ENCODE measurements around the gene IGDCC3. TPM values are rescaled to one million over a fixed set of nuclear protein-coding genes. Genes with fewer than 3 reads are reported as not detected.

The IGDCC3 gene
- total RNA-seq, 1 experiment from 2014 or later, result not detected

DNA sequence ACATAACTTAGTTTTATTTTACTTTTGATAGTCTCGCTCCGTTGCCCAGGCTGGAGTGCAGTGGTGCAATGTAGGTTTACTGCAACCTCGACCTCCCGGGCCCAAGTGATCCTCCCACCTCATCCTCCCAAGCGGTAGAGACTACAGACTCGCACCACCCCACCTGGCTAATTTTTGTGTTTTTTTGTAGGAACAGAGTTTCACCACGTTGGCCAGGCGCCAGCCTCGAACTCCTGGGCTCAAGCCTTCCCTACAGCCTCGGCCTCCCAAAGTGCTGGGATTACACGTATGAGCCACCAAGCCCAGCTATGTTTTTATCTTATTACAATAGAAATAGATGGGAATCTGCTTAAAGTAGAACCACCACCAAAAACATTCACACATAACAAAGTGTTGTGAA is 79.1 kb downstream of the IGDCC3 start:
- no peaks in the 10 kb centered on the region for H3K27me3 ChIP-seq (replicated peaks)
- no peak for DNase-seq (ENCODE audit: low read depth in 1 of 2, low spot score in 2 of 2)
- peaks cover 19% of the 10 kb centered on the region for H3K4me1 ChIP-seq (replicated peaks)
- no peak overlapping the region for H3K4me3 ChIP-seq
- no peaks in the 10 kb centered on the region for H3K9me3 ChIP-seq (replicated peaks)
- H3K27ac ChIP-seq, result no peak overlapping the region
- H3K36me3 ChIP-seq, result no peaks in the 10 kb centered on the region

DNA sequence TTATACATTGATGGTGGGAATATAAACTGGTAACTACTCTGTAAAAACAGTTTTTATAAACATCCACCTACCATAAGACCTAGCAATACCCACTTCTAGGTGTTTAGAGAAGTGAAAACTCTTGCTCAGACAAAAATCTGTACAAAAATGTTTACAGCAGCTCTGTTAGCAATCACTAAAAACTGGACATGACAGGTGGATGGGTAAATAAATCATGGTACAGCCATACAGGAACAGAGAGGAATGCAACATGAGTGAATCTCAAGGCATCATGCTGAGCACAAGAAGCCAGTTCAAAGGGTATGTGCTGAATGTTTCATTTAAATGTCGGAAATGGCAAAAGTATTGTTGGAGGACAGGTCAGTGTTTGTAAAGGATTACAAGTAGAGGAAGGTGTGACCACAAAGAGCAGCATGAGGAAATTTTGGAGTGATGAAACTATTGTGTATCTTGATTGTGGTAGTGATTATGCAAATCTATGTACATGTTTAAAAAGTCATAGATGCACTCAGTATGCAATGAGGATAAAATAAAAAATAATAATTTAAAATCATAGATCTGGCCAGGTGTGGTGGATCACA is 84.8 kb downstream of the IGDCC3 start:
- H3K4me3 ChIP-seq, result no peak overlapping the region
- no peaks in the 10 kb centered on the region for H3K27me3 ChIP-seq (replicated peaks)
- no peaks in the 10 kb centered on the region for H3K36me3 ChIP-seq
- H3K4me1 ChIP-seq (replicated peaks), result peaks cover 12% of the 10 kb centered on the region
- H3K27ac ChIP-seq, result no peak overlapping the region
- DNase-seq (ENCODE audit: low read depth in 1 of 2, low spot score in 2 of 2), result no peak
- no peaks in the 10 kb centered on the region for H3K9me3 ChIP-seq (replicated peaks)

DNA sequence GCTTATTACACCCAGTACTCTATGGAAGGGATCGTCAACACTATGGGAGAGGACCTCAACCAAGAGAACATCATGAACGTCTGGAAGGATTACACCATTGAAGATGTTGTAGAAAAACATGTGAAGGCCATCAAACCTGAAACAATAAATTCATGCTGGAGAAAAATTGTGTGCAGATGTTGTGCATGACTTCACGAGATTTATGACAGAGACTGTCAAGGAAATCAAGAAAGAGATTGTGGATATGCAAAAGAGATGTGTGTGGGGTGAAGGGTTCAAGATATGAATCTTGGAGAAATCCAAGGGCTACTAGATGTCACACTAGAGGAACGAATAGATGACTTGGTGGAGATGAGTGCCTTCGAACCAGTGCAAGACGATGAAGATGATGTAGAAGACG is 87.6 kb downstream of the IGDCC3 start:
- peaks cover 16% of the 10 kb centered on the region for H3K4me1 ChIP-seq (replicated peaks)
- no peak for DNase-seq (ENCODE audit: low read depth in 1 of 2, low spot score in 2 of 2)

DNA sequence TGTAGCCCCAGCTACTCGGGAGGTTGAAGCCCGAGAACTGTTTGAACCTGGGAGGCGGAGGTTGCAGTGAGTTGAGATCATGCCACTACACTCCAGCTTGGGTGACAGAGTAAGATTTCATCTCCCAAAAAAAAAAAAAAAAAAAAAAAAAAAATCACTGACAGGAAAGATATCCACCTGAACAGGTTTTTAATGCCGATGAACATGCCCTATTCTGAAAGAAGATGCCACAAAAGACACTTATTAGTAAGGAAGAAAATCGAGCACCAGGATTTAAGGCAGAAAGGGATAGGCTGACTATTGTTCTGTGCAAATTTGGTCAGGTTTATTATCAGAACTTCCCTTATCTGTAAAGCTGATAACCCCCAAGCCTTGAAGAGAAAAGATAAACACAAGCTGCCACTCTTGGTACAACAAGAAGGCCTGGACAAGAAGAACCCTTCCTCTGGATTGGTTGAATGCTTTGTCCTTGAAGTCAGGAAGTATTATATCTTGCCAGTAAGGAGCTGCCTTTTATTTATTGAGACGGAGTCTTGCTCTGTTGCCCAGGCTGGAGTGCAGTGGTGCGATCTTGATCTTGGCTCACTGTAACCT is 88.4 kb downstream of the IGDCC3 start:
- no peak overlapping the region for H3K27ac ChIP-seq
- no peaks in the 10 kb centered on the region for H3K36me3 ChIP-seq
- no peak overlapping the region for H3K4me3 ChIP-seq
- H3K4me1 ChIP-seq (replicated peaks), result peaks cover 18% of the 10 kb centered on the region
- H3K27me3 ChIP-seq (replicated peaks), result no peaks in the 10 kb centered on the region
- DNase-seq (ENCODE audit: low read depth in 1 of 2, low spot score in 2 of 2), result no peak
- no peaks in the 10 kb centered on the region for H3K9me3 ChIP-seq (replicated peaks)

More for the DNA sequence above, 87.6 kb downstream of the IGDCC3 start:
- no peak overlapping the region for H3K27ac ChIP-seq
- H3K27me3 ChIP-seq (replicated peaks), result no peaks in the 10 kb centered on the region
- H3K36me3 ChIP-seq, result no peaks in the 10 kb centered on the region
- no peak overlapping the region for H3K4me3 ChIP-seq
- no peaks in the 10 kb centered on the region for H3K9me3 ChIP-seq (replicated peaks)

DNA sequence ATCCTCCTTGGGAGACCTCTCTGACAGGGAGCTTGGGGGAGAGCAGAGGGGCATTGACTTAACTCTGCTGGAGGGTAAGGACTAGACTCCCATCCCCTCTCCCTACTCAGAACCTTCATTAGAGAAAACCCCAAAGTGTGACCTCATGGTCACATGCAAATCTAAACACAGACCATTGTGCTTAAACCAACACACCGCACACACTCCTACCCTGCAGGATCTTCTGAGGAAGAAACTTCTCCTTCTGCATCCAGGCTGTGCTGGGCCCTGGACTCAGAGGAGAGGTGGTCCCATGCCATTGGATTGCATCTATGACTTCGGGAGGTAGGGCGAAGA is 90.3 kb downstream of the IGDCC3 start:
- H3K9me3 ChIP-seq (replicated peaks), result no peaks in the 10 kb centered on the region
- H3K4me1 ChIP-seq (replicated peaks), result peaks cover 18% of the 10 kb centered on the region
- DNase-seq (ENCODE audit: low read depth in 1 of 2, low spot score in 2 of 2), result no peak
- H3K4me3 ChIP-seq, result no peak overlapping the region
- no peaks in the 10 kb centered on the region for H3K27me3 ChIP-seq (replicated peaks)
- H3K27ac ChIP-seq, result no peak overlapping the region
- H3K36me3 ChIP-seq, result no peaks in the 10 kb centered on the region

GRCh38 chr15:65286704-65287519 is 90.9 kb downstream of the IGDCC3 start, which contains the start of gene PARP16:
TSS of gene PARP16 (minus strand) at chr15:65286883. CDS start at chr15:65286426, 457 bp downstream.
- peak within 1 kb of the TSS; percentile 29 for H3K27ac ChIP-seq
- H3K27me3 ChIP-seq (replicated peaks), result no peaks in the 10 kb centered on the region
- no peaks in the 10 kb centered on the region for H3K36me3 ChIP-seq
- DNase-seq (ENCODE audit: low read depth in 1 of 2, low spot score in 2 of 2), result peak; percentile 79 to 90
- H3K4me1 ChIP-seq (replicated peaks), result peaks cover 18% of the 10 kb centered on the region
- peak within 1 kb of the TSS; percentile 51 for H3K4me3 ChIP-seq
- no peaks in the 10 kb centered on the region for H3K9me3 ChIP-seq (replicated peaks)

- Histone ChIP-seq H3K9me3 (replicated peaks) (no peaks in the 10 kb centered on the region), H3K4me1 (replicated peaks) (peaks cover 18% of the 10 kb centered on the region), H3K4me3 (peak overlapping the region; percentile 51), H3K27me3 (replicated peaks) (no peaks in the 10 kb centered on the region), H3K27ac (peak overlapping the region; percentile 29), H3K36me3 (no peaks in the 10 kb centered on the region)
- peak in 1 of 2 experiments; percentile 56 for DNase-seq (ENCODE audit: low read depth in 1 of 2, low spot score in 2 of 2)
These were observed 91.6 kb downstream of the IGDCC3 start for GRCh38 chr15:65286069-65286703.

- Histone ChIP-seq H3K9me3 (replicated peaks) (no peaks in the 10 kb centered on the region), H3K27ac (no peak overlapping the region), H3K27me3 (replicated peaks) (no peaks in the 10 kb centered on the region), H3K36me3 (no peaks in the 10 kb centered on the region), H3K4me1 (replicated peaks) (peaks cover 18% of the 10 kb centered on the region), H3K4me3 (peak overlapping the region; percentile 51)
- peak in 1 of 2 experiments; percentile 20 for DNase-seq (ENCODE audit: low read depth in 1 of 2, low spot score in 2 of 2)
These were observed 92.3 kb downstream of the IGDCC3 start for GRCh38 chr15:65285291-65286068.

- no peaks in the 10 kb centered on the region for H3K9me3 ChIP-seq (replicated peaks)
These were observed 99.3 kb downstream of the IGDCC3 start for GRCh38 chr15:65278480-65278879.

More at GRCh38 chr15:65278480-65278879, 99.3 kb downstream of the IGDCC3 start:
- Histone ChIP-seq H3K27me3 (replicated peaks) (no peaks in the 10 kb centered on the region), H3K27ac (no peak overlapping the region), H3K4me3 (no peak overlapping the region), H3K4me1 (replicated peaks) (no peaks in the 10 kb centered on the region), H3K36me3 (no peaks in the 10 kb centered on the region)
- DNase-seq (ENCODE audit: low read depth in 1 of 2, low spot score in 2 of 2), result no peak

Other genes with a start within 250 kb of the IGDCC3 start
- gene PDCD7, start 244.2 kb downstream of the IGDCC3 start, total RNA-seq (2014; rRNA removed; shearing (Covaris generic)), result 25.8 and 29.4 TPM in 2 replicates
- 22.6 and 33.2 TPM in 2 replicates for gene CLPX, start 192.7 kb downstream of the IGDCC3 start, total RNA-seq (2014; rRNA removed; shearing (Covaris generic))
- not detected in 2 replicates for gene CILP, start 166.5 kb downstream of the IGDCC3 start, total RNA-seq (2014; rRNA removed; shearing (Covaris generic))
- gene PARP16, start 91.1 kb downstream of the IGDCC3 start, total RNA-seq (2014; rRNA removed; shearing (Covaris generic)), result 3.0 and 7.4 TPM in 2 replicates
- not detected in 2 replicates for gene RNU5A-1, start 82.0 kb downstream of the IGDCC3 start, total RNA-seq (2014; rRNA removed; shearing (Covaris generic))
- not detected in 2 replicates for gene RNU5B-1, start 73.3 kb downstream of the IGDCC3 start, total RNA-seq (2014; rRNA removed; shearing (Covaris generic))
- gene IGDCC4, start 44.9 kb upstream of the IGDCC3 start, total RNA-seq (2014; rRNA removed; shearing (Covaris generic)), result 0.47 and 0.91 TPM in 2 replicates
- 40.4 and 53.2 TPM in 2 replicates for gene DPP8, start 139.7 kb upstream of the IGDCC3 start, total RNA-seq (2014; rRNA removed; shearing (Covaris generic))
- gene HACD3, start 152.5 kb upstream of the IGDCC3 start, total RNA-seq (2014; rRNA removed; shearing (Covaris generic)), result 146 and 177 TPM in 2 replicates
- gene INTS14, start 233.1 kb upstream of the IGDCC3 start, total RNA-seq (2014; rRNA removed; shearing (Covaris generic)), result 29.4 and 67.3 TPM in 2 replicates
- gene SLC24A1, start 243.9 kb upstream of the IGDCC3 start, total RNA-seq (2014; rRNA removed; shearing (Covaris generic)), result 6.0 and 8.2 TPM in 2 replicates

Data from SJSA1 (cell line).